Calu3 (cell line): Measurements from ENCODE around the gene KHDRBS1. TPM values are rescaled to one million over a fixed set of nuclear protein-coding genes. Genes with fewer than 3 reads are reported as not detected.

Source experiments
- BruUV-seq: library from RNA; stranded (reverse); fragments of 400-500 nt; replicated peaks from 2 replicates; lab custom pipeline; 2021; lab: Mats Ljungman, UMichigan
- CTCF ChIA-PET: fragments of 300-600 bp; sonication (Branson Sonifier 250); formaldehyde crosslinking; loops from one replicate; lab custom pipeline; 2022; ENCODE audit warnings: antibody characterized with exemption; lab: Charles Lee
- DNase-seq: peaks from one replicate; pipeline ENCODE4 v3.0.0; 2022
- H3K27ac Mint-ChIP-seq: one replicate; pipeline ENCODE4 v1.8.0; 2022; ENCODE audit warnings: mixed read lengths; ENCODE audit not compliant: unreplicated experiment
- H3K27me3 Mint-ChIP-seq: one replicate; pipeline ENCODE4 v1.8.0; 2022; ENCODE audit warnings: mixed read lengths; ENCODE audit not compliant: unreplicated experiment
- H3K36me3 Mint-ChIP-seq: one replicate; pipeline ENCODE4 v1.8.0; 2022; ENCODE audit warnings: mild to moderate bottlenecking, moderate library complexity, mixed read lengths; ENCODE audit not compliant: insufficient read depth, unreplicated experiment
- H3K4me1 Mint-ChIP-seq: one replicate; pipeline ENCODE4 v1.8.0; 2022; ENCODE audit warnings: mild to moderate bottlenecking, low read depth, mixed read lengths; ENCODE audit not compliant: unreplicated experiment
- H3K4me3 Mint-ChIP-seq: one replicate; pipeline ENCODE4 v1.8.0; 2022; ENCODE audit warnings: mild to moderate bottlenecking, low read depth, moderate library complexity, mixed read lengths; ENCODE audit not compliant: unreplicated experiment
- H3K9me3 Mint-ChIP-seq: one replicate; pipeline ENCODE4 v1.8.0; 2022; ENCODE audit warnings: low read depth, mixed read lengths; ENCODE audit not compliant: unreplicated experiment
- intact Hi-C: fragments of 100-400 bp; cut with micrococcal nuclease; formaldehyde crosslinking; loops from one replicate; pipeline ENCODE4 v1.10.0; 2022; ENCODE audit not compliant: unreplicated experiment
- total RNA-seq: library from RNA; stranded (reverse); gene quantifications from 2 replicates; pipeline ENCODE4 v1.2.3, GENCODE V29; 2022
- TF ChIP-seq, protein P1 (sequence below): fragments of 200-600 bp; IDR thresholded peaks from one replicate; pipeline ENCODE4 v1.8.0; 2022; ENCODE audit warnings: antibody characterized with exemption; ENCODE audit not compliant: unreplicated experiment

KHDRBS1 gene
- total RNA-seq, 1 experiment from 2014 or later: 158 TPM

- intact Hi-C loops: no loop called here
- CTCF ChIA-PET: no interaction called here
These were observed 29.0 kb upstream of the KHDRBS1 start for GRCh38 chr1:31984419-31985347.

DNA sequence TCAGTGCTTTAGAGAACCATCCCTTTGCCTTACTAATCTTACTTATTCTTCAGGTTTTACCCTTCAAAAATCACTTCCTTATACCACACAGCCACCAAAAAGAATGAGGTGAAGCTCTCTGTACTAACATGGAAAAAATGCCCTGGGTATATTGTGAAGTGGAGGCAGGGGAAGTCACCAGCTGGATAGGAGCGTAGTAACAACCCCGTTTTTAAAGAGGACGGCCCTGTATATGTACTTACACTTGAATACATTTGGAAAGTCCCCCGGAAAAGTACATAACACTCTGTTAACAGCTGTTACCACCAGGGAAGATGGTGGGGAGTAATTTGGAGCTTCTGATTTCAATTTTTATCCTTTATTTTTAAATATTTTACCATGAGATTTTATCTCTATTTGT, 28.2 kb upstream of the KHDRBS1 start:
- TF ChIP-seq, protein P1, sequence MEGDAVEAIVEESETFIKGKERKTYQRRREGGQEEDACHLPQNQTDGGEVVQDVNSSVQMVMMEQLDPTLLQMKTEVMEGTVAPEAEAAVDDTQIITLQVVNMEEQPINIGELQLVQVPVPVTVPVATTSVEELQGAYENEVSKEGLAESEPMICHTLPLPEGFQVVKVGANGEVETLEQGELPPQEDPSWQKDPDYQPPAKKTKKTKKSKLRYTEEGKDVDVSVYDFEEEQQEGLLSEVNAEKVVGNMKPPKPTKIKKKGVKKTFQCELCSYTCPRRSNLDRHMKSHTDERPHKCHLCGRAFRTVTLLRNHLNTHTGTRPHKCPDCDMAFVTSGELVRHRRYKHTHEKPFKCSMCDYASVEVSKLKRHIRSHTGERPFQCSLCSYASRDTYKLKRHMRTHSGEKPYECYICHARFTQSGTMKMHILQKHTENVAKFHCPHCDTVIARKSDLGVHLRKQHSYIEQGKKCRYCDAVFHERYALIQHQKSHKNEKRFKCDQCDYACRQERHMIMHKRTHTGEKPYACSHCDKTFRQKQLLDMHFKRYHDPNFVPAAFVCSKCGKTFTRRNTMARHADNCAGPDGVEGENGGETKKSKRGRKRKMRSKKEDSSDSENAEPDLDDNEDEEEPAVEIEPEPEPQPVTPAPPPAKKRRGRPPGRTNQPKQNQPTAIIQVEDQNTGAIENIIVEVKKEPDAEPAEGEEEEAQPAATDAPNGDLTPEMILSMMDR: no peak
- Mint-ChIP-seq H3K27ac (no peak overlapping the region), H3K4me1 (no peaks in the 10 kb centered on the region), H3K9me3 (no peaks in the 10 kb centered on the region), H3K27me3 (peaks cover 11% of the 10 kb centered on the region), H3K36me3 (no peaks in the 10 kb centered on the region), H3K4me3 (no peak overlapping the region)
- intact Hi-C loops: no loop called here
- no peak for DNase-seq
- CTCF ChIA-PET: interaction anchor here (0.5 kb wide), 1 partner anchor 21 kb away, joined by 4 read pairs; no protein-coding TSS in a partner anchor
- BruUV-seq: no TSS peak

More at GRCh38 chr1:31984419-31985347, 29.0 kb upstream of the KHDRBS1 start:
- TF ChIP-seq, protein P1: no peak
- Mint-ChIP-seq H3K36me3 (no peaks in the 10 kb centered on the region), H3K9me3 (no peaks in the 10 kb centered on the region), H3K4me3 (no peak overlapping the region), H3K27me3 (peaks cover 4% of the 10 kb centered on the region), H3K27ac (no peak overlapping the region), H3K4me1 (no peaks in the 10 kb centered on the region)
- DNase-seq: no peak
- BruUV-seq: no TSS peak

GRCh38 chr1:31987135-31987619, 26.5 kb upstream of the KHDRBS1 start:
- intact Hi-C loops: no loop called here
- TF ChIP-seq, protein P1: no peak
- H3K4me3 Mint-ChIP-seq: no peak overlapping the region
- no peaks in the 10 kb centered on the region for H3K36me3 Mint-ChIP-seq
- DNase-seq: no peak
- CTCF ChIA-PET: no interaction called here
- H3K27me3 Mint-ChIP-seq: peaks cover 19% of the 10 kb centered on the region
- H3K9me3 Mint-ChIP-seq: no peaks in the 10 kb centered on the region
- no TSS peak for BruUV-seq
- no peak overlapping the region for H3K27ac Mint-ChIP-seq
- no peaks in the 10 kb centered on the region for H3K4me1 Mint-ChIP-seq

- Mint-ChIP-seq H3K27me3 (peaks cover 19% of the 10 kb centered on the region), H3K36me3 (no peaks in the 10 kb centered on the region), H3K4me3 (no peak overlapping the region), H3K9me3 (no peaks in the 10 kb centered on the region), H3K27ac (no peak overlapping the region), H3K4me1 (no peaks in the 10 kb centered on the region)
- intact Hi-C loops: no loop called here
- DNase-seq: no peak
- BruUV-seq: no TSS peak
- CTCF ChIA-PET: no interaction called here
- TF ChIP-seq, protein P1: no peak
These were observed 23.7 kb upstream of the KHDRBS1 start for GRCh38 chr1:31989964-31990363.
